WTC11 (cell line): Measurements from ENCODE around the gene EIF4E1B.

Experiments
- CTCF ChIP-seq: fragments of 200-600 bp; IDR thresholded peaks from 2 replicates; pipeline ENCODE4 v1.8.0; 2022; ENCODE audit warnings: antibody characterized with exemption
- E2F4 ChIP-seq: sonication (generic); formaldehyde crosslinking; IDR thresholded peaks from 2 replicates; pipeline ENCODE4 v1.8.1; 2022; ENCODE audit warnings: low read depth, mild to moderate bottlenecking, moderate library complexity, missing genetic modification reagents, borderline replicate concordance
- ELF4 ChIP-seq: sonication (generic); formaldehyde crosslinking; IDR thresholded peaks from 2 replicates; pipeline ENCODE4 v1.8.1; 2022; ENCODE audit warnings: low read depth, mild to moderate bottlenecking, moderate library complexity, missing genetic modification reagents
- HMGXB4 ChIP-seq: sonication (generic); formaldehyde crosslinking; IDR thresholded peaks from 2 replicates; pipeline ENCODE4 v1.8.1; 2023; ENCODE audit warnings: mild to moderate bottlenecking, moderate library complexity, missing genetic modification reagents
- KAT7 ChIP-seq: sonication (generic); formaldehyde crosslinking; IDR thresholded peaks from 2 replicates; pipeline ENCODE4 v1.8.1; 2023; ENCODE audit warnings: missing genetic modification reagents, mild to moderate bottlenecking, borderline replicate concordance
- NR1H2 ChIP-seq: sonication (generic); formaldehyde crosslinking; IDR thresholded peaks from 2 replicates; pipeline ENCODE4 v1.9.0; 2021; ENCODE audit warnings: mild to moderate bottlenecking, moderate library complexity, missing genetic modification reagents
- NR2C2 ChIP-seq: sonication (generic); formaldehyde crosslinking; IDR thresholded peaks from 2 replicates; pipeline ENCODE4 v1.8.0; 2022; ENCODE audit warnings: mild to moderate bottlenecking, missing genetic modification reagents
- SP1 ChIP-seq: sonication (generic); formaldehyde crosslinking; conservative IDR thresholded peaks from 2 replicates; pipeline ENCODE4 v1.8.1; 2022; ENCODE audit warnings: missing genetic modification reagents
- TEAD4 ChIP-seq: sonication (generic); formaldehyde crosslinking; IDR thresholded peaks from 2 replicates; pipeline ENCODE4 v1.8.0; 2022; ENCODE audit warnings: mild to moderate bottlenecking, missing genetic modification reagents
- TF ChIP-seq, protein P1 (sequence below): sonication (generic); formaldehyde crosslinking; IDR thresholded peaks from 2 replicates; pipeline ENCODE4 v1.8.1; 2023; ENCODE audit warnings: mild to moderate bottlenecking, missing genetic modification reagents, moderate library complexity
- TF ChIP-seq, protein P2 (sequence below): sonication (generic); formaldehyde crosslinking; IDR thresholded peaks from 2 replicates; pipeline ENCODE4 v1.8.0; 2022; ENCODE audit warnings: mild to moderate bottlenecking, missing genetic modification reagents
- TF ChIP-seq, protein P3 (sequence below): fragments of 250-450 bp; sonication (Bioruptor Pico); IDR thresholded peaks from 2 replicates; pipeline ENCODE4 v1.9.0; 2021; ENCODE audit warnings: mild to moderate bottlenecking
- TF ChIP-seq, protein P4 (sequence below): sonication (generic); formaldehyde crosslinking; IDR thresholded peaks from 2 replicates; pipeline ENCODE4 v1.8.1; 2022; ENCODE audit warnings: low read depth, missing genetic modification reagents, borderline replicate concordance

GRCh38 chr5:176596689-176597416, 33.6 kb upstream of the EIF4E1B start:
- TF ChIP-seq CTCF = no peak
- no peak for TF ChIP-seq TEAD4 (CRISPR knock-in tag)
- TF ChIP-seq KAT7 (CRISPR knock-in tag) = peak; percentile 65; the same call in 1 of the 2 replicates
- no peak for TF ChIP-seq E2F4 (CRISPR knock-in tag)
- TF ChIP-seq, protein P1, sequence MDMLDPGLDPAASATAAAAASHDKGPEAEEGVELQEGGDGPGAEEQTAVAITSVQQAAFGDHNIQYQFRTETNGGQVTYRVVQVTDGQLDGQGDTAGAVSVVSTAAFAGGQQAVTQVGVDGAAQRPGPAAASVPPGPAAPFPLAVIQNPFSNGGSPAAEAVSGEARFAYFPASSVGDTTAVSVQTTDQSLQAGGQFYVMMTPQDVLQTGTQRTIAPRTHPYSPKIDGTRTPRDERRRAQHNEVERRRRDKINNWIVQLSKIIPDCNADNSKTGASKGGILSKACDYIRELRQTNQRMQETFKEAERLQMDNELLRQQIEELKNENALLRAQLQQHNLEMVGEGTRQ = no peak
- TF ChIP-seq, protein P2, sequence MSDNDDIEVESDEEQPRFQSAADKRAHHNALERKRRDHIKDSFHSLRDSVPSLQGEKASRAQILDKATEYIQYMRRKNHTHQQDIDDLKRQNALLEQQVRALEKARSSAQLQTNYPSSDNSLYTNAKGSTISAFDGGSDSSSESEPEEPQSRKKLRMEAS = peak; percentile 55; the same call in 1 of the 2 replicates
- TF ChIP-seq HMGXB4 (CRISPR knock-in tag) = peak; percentile 75; the same call in 1 of the 2 replicates
- no peak for TF ChIP-seq NR1H2 (CRISPR knock-in tag)
- 0 out of 2 replicates have a peak, but pooled peaks have one; percentile 47 for TF ChIP-seq SP1 (CRISPR knock-in tag)
- TF ChIP-seq, protein P3, sequence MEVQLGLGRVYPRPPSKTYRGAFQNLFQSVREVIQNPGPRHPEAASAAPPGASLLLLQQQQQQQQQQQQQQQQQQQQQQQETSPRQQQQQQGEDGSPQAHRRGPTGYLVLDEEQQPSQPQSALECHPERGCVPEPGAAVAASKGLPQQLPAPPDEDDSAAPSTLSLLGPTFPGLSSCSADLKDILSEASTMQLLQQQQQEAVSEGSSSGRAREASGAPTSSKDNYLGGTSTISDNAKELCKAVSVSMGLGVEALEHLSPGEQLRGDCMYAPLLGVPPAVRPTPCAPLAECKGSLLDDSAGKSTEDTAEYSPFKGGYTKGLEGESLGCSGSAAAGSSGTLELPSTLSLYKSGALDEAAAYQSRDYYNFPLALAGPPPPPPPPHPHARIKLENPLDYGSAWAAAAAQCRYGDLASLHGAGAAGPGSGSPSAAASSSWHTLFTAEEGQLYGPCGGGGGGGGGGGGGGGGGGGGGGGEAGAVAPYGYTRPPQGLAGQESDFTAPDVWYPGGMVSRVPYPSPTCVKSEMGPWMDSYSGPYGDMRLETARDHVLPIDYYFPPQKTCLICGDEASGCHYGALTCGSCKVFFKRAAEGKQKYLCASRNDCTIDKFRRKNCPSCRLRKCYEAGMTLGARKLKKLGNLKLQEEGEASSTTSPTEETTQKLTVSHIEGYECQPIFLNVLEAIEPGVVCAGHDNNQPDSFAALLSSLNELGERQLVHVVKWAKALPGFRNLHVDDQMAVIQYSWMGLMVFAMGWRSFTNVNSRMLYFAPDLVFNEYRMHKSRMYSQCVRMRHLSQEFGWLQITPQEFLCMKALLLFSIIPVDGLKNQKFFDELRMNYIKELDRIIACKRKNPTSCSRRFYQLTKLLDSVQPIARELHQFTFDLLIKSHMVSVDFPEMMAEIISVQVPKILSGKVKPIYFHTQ (CRISPR knock-in tag) = no peak
- no peak for TF ChIP-seq NR2C2
- TF ChIP-seq, protein P4, sequence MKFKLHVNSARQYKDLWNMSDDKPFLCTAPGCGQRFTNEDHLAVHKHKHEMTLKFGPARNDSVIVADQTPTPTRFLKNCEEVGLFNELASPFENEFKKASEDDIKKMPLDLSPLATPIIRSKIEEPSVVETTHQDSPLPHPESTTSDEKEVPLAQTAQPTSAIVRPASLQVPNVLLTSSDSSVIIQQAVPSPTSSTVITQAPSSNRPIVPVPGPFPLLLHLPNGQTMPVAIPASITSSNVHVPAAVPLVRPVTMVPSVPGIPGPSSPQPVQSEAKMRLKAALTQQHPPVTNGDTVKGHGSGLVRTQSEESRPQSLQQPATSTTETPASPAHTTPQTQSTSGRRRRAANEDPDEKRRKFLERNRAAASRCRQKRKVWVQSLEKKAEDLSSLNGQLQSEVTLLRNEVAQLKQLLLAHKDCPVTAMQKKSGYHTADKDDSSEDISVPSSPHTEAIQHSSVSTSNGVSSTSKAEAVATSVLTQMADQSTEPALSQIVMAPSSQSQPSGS (CRISPR knock-in tag) = no peak
- TF ChIP-seq ELF4 (CRISPR knock-in tag) = no peak
